NOMO-1 treated with dmso at 0.1 percent for 144 hours (cell line): ENCODE measurements around the gene IGLL5.

Experiments used
- DNase-seq: peaks from one replicate; lab custom pipeline; 2025; ENCODE audit not compliant: unreplicated experiment; lab: John Stamatoyannopoulos, UW

Gene IGLL5

DNA sequence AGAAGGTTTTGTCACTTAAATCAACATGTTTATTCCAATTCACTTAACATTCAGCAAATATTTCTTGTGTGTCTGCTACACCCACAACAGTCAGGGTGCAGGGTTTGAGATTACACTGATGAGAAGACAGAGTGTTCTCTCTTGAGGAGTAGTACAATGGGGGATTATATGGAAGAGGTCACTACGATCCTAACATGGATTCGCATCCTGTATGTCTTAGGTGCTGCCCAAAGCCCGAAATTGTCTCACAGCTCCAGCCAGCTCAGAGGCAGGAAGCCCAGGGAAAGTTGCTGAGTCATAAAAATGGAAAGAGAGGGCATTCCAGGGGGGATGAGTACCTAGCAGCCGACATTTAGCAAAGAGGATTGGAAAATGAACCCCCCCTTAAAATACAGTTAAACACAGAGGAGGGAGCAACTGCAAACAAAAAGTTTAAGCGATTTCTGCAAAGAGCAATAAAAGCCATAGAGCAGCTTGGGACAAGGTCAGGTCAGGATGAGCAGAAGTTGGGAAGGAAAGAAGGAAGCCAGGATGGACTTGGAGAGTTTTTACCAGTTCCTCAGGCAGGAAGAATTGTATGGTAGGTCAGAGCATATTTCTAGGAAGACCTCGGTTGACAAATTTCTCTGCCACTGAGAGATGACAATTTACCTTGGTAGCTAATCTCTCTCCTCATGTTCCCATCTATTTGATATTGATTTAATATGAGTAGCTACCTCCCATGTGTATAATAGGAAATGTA lies 49.5 kb downstream of the IGLL5 start:
- DNase-seq: no peak

DNA sequence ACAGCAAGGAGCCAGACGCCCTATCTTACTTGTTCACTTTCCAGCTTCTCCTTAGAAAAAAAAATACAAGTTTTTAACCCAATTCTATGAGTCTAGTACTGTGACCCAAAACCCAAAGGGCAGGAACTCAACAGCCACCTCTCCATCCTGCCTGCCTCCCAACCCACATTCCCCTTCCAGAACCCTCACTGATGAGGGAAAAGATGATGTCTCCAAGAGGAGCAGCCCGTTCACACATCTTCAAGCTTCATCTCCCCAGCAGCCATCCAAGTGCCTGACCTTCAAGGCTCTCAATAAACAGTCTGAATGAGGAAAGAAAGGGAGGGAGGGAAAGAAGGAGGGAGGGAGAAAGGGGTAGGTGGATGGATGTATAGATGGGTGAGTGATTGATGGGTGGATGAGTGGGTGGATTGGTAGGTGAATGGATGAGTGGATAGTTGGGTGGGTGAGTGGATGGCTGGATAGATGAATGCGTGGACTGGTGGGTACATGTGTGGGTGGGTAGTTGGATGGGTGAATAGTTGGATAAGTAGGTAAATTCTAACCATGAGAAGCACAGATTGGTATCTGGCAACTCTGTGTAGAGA lies 50.4 kb downstream of the IGLL5 start:
- DNase-seq: no peak

- no peak for DNase-seq
Measured at GRCh38 chr22:22938672-22939587, 51.3 kb downstream of the IGLL5 start.

- DNase-seq: no peak
Measured at GRCh38 chr22:22939588-22940368, 52.2 kb downstream of the IGLL5 start.

DNA sequence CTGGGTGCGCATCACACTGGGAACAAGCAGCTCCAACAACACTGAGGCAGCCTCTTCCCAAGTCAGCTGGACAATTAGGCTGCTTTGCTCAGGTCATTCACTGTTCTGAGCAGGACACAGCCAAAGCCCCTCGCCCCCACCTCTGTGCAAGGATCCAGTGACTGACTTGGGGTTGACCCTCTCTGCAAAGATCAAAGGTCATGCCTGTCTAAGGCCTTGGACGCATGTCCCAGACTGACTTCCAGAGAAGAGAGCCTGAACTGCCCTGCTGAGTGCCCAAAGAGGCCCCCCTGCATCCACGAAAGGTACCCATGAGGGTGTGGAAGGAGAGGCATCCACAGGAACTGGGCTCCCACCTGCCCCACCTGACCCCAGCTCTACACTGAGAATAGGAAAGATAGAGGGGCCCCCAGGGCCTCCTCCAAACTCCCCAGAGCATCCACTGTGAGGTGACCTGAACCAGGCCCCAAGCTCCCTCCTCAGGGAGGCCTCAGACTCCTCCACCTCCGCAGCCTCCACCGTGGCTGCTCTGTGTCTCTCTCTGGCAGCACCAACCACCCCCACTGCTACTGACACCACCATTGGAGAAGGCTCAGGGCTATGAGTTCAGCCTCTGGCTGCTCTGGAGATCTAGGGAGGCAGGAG lies 53.5 kb downstream of the IGLL5 start:
- no peak for DNase-seq

DNA sequence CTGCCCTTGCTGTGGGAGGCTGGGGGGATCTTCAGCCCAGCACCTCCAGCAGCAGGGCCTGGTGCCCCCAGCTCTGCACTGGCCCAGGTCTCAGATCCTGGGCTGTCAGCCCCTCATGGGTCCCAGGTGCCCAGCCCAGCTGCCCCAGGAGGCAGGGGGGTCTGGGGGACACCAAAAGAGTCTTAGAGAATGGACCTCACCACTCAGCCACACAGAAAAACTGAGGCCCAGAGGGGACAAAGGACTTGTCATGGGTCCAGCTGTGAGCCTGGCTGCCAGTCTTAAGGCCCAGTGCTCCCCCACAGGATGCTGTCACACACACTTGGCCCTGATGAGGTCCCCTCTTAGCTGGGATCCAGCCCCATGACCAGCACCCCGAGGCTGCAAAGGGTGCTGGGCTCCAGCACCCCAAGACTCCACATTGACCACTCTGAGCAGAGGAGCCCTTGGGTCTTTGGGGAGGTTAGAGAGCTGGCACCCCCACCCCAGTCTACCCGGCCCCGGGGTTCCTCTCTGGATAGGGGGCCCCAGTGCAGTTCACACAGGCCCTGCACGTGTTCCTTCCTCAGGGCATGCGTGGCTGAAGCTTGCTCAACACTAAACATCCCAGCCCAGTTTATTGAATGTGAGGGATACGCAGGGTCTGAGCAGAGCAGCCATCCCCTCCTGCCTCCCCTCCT lies 54.4 kb downstream of the IGLL5 start:
- DNase-seq: no peak

DNA sequence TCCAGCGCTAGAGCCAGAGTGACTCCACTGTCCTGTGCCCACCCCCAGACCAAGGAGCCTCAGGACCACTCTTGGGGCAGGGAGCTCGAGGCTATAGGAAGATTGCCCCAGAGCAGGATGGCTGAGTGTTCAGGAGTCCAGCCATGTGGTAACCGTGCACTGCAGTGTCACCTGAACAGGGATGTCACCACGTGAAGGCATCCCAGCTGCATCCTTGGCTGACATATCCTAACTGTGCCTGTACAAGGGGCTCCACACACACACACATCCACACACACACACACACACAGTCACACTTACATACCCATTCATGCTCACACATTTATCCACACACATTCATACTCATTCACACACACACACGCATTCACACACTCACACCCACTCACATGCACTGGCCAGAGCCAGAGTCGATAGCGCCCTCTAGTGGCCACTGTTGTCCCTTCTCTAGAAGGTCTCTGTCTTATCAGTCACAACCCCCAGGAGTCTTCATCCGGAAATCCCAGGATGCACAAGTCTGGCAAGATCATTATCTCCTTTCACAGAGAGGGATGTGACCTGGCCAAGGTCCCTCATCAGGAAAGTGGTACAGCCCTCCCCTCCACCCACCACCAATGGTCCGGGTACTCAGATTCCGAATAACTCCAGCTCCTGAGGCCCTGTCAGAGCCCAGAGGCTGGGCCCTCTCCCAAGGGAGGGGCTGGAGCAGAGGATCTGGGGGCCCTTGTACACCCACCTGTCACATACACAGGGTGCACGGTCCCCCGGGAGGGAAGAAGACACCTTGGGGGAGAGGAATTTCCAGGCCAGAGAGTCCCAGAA lies 55.1 kb downstream of the IGLL5 start:
- DNase-seq: peak; percentile 65

GRCh38 chr22:22943521-22944267 lies 56.1 kb downstream of the IGLL5 start:
- no peak for DNase-seq

GRCh38 chr22:22944268-22944985 lies 56.8 kb downstream of the IGLL5 start:
- DNase-seq: no peak

DNA sequence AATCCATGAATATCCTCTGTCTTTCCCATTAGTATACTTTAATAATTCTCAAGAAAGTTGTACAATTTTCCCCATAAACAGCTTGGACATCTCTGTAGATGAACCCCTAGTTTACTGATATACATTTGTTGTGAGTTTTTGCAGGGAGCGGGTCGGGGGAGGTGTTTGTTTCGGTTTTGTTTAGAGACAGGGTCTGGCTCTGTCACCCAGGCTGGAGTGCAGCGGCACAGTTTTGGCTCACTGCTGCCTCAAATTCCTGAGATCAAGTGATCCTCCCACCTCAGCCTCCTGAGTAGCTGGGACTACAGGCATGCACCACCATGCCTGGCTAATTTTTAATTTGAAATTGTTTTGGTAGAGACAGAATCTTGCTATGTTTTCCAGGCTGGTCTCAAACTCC lies 57.6 kb downstream of the IGLL5 start:
- no peak for DNase-seq
